SU-DHL-6 (cell line): ENCODE results near the gene ZCWPW2.

Experiments used
- H2AFZ ChIP-seq: fragments of 200-600 bp; sonication (generic); 2 replicates; pipeline ENCODE4 v1.6.1; 2014; ENCODE audit warnings: low read depth, mild to moderate bottlenecking, moderate library complexity, mixed read lengths, antibody characterized with exemption, low read length; ENCODE audit not compliant: severe bottlenecking
- H3F3A ChIP-seq: fragments of 200-600 bp; shearing (Covaris generic); 2 replicates; pipeline ENCODE4 v1.6.0; 2016; ENCODE audit warnings: antibody characterized with exemption, mild to moderate bottlenecking; ENCODE audit not compliant: insufficient read depth
- H3K27ac ChIP-seq: fragments of 200-600 bp; sonication (generic); 2 replicates; pipeline ENCODE4 v1.5.1; 2016; ENCODE audit warnings: low read depth, mild to moderate bottlenecking, low read length, moderate library complexity, mixed read lengths
- H3K27me3 ChIP-seq: fragments of 200-600 bp; sonication (generic), shearing (Covaris generic); 2 replicates; pipeline ENCODE4 v1.6.0; 2014; ENCODE audit warnings: mild to moderate bottlenecking, low read length
- H3K36me3 ChIP-seq: fragments of 200-600 bp; sonication (generic); 2 replicates; pipeline ENCODE4 v1.6.1; 2014; ENCODE audit warnings: mild to moderate bottlenecking, low read length, mixed read lengths
- H3K4me2 ChIP-seq: fragments of 300-600, 200-600 bp; shearing (Covaris generic), sonication (generic); 2 replicates; pipeline ENCODE4 v1.6.0; 2014; ENCODE audit warnings: low read length, low read depth, mild to moderate bottlenecking; ENCODE audit not compliant: poor library complexity, severe bottlenecking
- H3K4me3 ChIP-seq: fragments of 200-600 bp; sonication (generic); 2 replicates; pipeline ENCODE4 v1.5.1; 2014; ENCODE audit warnings: antibody characterized with exemption, low read length, mild to moderate bottlenecking, mixed read lengths; ENCODE audit not compliant: insufficient read depth, poor library complexity, severe bottlenecking
- H3K79me2 ChIP-seq: fragments of 200-600 bp; sonication (generic); 2 replicates; pipeline ENCODE4 v1.6.1; 2014; ENCODE audit warnings: mild to moderate bottlenecking, low read length, moderate library complexity; ENCODE audit not compliant: insufficient read depth
- H3K9ac ChIP-seq: fragments of 200-600 bp; sonication (generic); 2 replicates; pipeline ENCODE4 v1.7.0; 2014; ENCODE audit warnings: mild to moderate bottlenecking, low read length
- H3K9me2 ChIP-seq: fragments of 200-600 bp; sonication (generic); replicated peaks from 2 replicates; pipeline ENCODE4 v1.6.1; 2014; ENCODE audit warnings: low read length; ENCODE audit not compliant: insufficient read depth
- H3K9me3 ChIP-seq: fragments of 200-600 bp; sonication (generic); 2 replicates; pipeline ENCODE4 v1.6.1; 2014; ENCODE audit warnings: low read length, mixed read lengths; ENCODE audit not compliant: insufficient read depth
- H4K20me1 ChIP-seq: fragments of 200-600 bp; sonication (generic); 2 replicates; pipeline ENCODE4 v1.6.1; 2014; ENCODE audit warnings: low read depth, mild to moderate bottlenecking, antibody characterized with exemption, low read length, moderate library complexity, mixed read lengths
- CTCF ChIP-seq: fragments of 200-600 bp; sonication (generic); IDR thresholded peaks from one replicate; pipeline ENCODE4 v1.5.1; 2017; ENCODE audit warnings: antibody characterized with exemption, mild to moderate bottlenecking, low read length, moderate library complexity; ENCODE audit not compliant: insufficient read depth, poor library complexity, severe bottlenecking
- EZH2phosphoT487 ChIP-seq: fragments of 200-600 bp; sonication (generic), shearing (Covaris generic); conservative IDR thresholded peaks from 2 replicates; pipeline ENCODE4 v1.6.1; 2018; ENCODE audit warnings: mild to moderate bottlenecking, antibody characterized with exemption, low read length, moderate library complexity, mixed read lengths

Gene ZCWPW2

DNA sequence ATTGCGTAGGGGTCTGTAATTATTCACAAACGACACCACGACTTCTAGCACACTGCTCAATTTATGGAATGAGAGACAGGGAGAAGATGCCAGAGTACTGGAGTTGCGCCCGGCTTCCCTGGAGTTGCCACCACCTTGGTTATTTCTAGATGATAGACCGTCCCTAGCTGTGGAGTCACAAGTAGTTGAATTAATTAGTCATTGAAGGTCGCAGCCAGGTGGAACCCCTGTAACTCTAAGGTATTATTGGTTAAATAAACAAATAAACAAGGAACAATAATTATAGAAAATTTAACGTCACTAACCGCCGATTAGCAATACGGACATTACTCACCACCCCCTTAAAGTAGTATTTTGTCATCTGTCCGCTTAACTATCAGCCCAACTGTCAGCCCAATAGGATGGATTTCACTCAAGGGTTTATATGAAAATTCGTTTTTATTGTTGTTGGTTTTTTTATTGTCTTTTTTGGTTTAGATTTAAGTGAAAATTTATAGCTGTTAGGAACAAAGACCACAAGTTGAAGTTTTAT, 1.0 kb downstream of the ZCWPW2 start:
- Histone ChIP-seq H3K4me2 (peak overlapping the region; percentile 95), H3K9me2 (no peaks in the 10 kb centered on the region), H3K27me3 (no peaks in the 10 kb centered on the region), H3K36me3 (peaks cover 8% of the 10 kb centered on the region; the same call in 1 of the 2 replicates), H3K79me2 (peaks cover 4% of the 10 kb centered on the region; the same call in 1 of the 2 replicates), H3K9ac (peak overlapping the region; percentile 73), H2AFZ (peak overlapping the region; percentile 81), H4K20me1 (no peaks in the 10 kb centered on the region), H3K9me3 (no peaks in the 10 kb centered on the region), H3K4me3 (peak overlapping the region; percentile 66), H3F3A (no peaks in the 10 kb centered on the region), H3K27ac (no peak overlapping the region; the same call in 1 of the 2 replicates)
- TF ChIP-seq CTCF (no peak), EZH2phosphoT487 (no peak)

DNA sequence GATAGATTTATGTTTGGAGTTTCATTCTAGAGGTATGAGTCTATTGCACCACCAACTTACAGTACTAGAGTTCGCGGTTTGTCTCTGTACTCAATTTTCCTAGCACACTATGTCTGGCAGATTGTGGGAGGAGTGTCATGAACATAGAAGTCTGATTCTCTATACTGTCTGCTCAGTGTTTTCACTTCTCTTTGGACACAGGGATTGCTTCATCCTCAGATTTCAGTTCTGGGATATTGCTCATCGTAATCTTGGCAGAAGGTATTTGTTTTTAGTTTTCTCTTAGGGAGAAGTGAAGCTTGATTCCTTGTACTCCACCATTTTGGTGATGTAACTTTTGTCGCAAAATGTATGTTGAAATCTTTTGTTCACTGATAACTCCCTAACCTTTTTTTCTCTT, 27.9 kb downstream of the ZCWPW2 start:
- no peak overlapping the region for H2AFZ ChIP-seq

DNA sequence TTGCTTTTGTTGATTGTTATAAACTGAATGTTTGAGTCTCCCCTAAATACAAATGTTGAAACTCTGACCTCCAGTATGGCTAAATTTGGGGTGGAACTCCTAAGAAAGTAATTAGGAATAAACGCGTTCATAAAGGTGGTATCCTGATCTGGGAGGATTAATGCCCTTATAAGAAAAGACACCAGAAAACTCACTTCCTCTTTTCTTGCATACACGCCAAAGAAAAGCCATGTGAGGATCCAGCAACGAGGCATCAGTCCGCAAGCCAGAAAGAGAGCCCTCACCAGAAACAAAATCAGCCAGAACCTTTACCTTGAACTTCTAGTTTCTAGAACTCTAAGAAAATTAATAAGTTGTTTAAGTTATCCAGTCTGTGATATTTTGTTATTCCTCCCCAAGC, 37.5 kb downstream of the ZCWPW2 start:
- TF ChIP-seq CTCF, result no peak
- TF ChIP-seq EZH2phosphoT487, result no peak
- Histone ChIP-seq H3K4me2 (no peak overlapping the region), H3K9me2 (no peaks in the 10 kb centered on the region), H3K79me2 (no peaks in the 10 kb centered on the region), H2AFZ (no peak overlapping the region), H3K9me3 (no peaks in the 10 kb centered on the region), H3K4me3 (no peak overlapping the region), H3F3A (no peaks in the 10 kb centered on the region), H3K36me3 (no peaks in the 10 kb centered on the region), H3K27me3 (no peaks in the 10 kb centered on the region), H3K27ac (no peak overlapping the region), H3K9ac (no peak overlapping the region), H4K20me1 (no peaks in the 10 kb centered on the region)

More for the DNA sequence above, 27.9 kb downstream of the ZCWPW2 start:
- TF ChIP-seq CTCF (no peak), EZH2phosphoT487 (no peak)
- H3K9me3 ChIP-seq, result no peaks in the 10 kb centered on the region
- H3K27me3 ChIP-seq, result no peaks in the 10 kb centered on the region
- no peak overlapping the region for H3K27ac ChIP-seq
- H3K4me3 ChIP-seq, result no peak overlapping the region
- H3K79me2 ChIP-seq, result no peaks in the 10 kb centered on the region
- no peaks in the 10 kb centered on the region for H4K20me1 ChIP-seq
- no peaks in the 10 kb centered on the region for H3K9me2 ChIP-seq
- H3F3A ChIP-seq, result no peaks in the 10 kb centered on the region
- H3K9ac ChIP-seq, result no peak overlapping the region
- no peak overlapping the region for H3K4me2 ChIP-seq
- H3K36me3 ChIP-seq, result no peaks in the 10 kb centered on the region
